ENCODE measurements around the gene CCDC85B.
A peak's percentile ranks its signal among the peaks of the same experiment; 100 is the strongest.
"Not testable (repeated sequence)": the region's sequence is repeated elsewhere in the genome, so short reads cannot be mapped to it uniquely, and the experiment has no call there.

Gene CCDC85B

GRCh38 chr11:65885808-65886536, 4.5 kb upstream of the CCDC85B start:
- Histone ChIP-seq H3K4me1 (peaks cover 73% of the 10 kb centered on the region), H3K9ac (peak overlapping the region; percentile 13; the same call in 1 of the 2 replicates), H3K36me3 (peaks cover 55% of the 10 kb centered on the region), H3K27me3 (no peaks in the 10 kb centered on the region), H3K9me3 (no peaks in the 10 kb centered on the region), H3K4me3 (no peak overlapping the region), H4K20me1 (peaks cover 19% of the 10 kb centered on the region), H3K4me2 (peak overlapping the region; percentile 98), H3K27ac (no peak overlapping the region)
- TF ChIP-seq Cebpa-rat (IDR thresholded peaks at IDR 0.05) = no peak

DNA sequence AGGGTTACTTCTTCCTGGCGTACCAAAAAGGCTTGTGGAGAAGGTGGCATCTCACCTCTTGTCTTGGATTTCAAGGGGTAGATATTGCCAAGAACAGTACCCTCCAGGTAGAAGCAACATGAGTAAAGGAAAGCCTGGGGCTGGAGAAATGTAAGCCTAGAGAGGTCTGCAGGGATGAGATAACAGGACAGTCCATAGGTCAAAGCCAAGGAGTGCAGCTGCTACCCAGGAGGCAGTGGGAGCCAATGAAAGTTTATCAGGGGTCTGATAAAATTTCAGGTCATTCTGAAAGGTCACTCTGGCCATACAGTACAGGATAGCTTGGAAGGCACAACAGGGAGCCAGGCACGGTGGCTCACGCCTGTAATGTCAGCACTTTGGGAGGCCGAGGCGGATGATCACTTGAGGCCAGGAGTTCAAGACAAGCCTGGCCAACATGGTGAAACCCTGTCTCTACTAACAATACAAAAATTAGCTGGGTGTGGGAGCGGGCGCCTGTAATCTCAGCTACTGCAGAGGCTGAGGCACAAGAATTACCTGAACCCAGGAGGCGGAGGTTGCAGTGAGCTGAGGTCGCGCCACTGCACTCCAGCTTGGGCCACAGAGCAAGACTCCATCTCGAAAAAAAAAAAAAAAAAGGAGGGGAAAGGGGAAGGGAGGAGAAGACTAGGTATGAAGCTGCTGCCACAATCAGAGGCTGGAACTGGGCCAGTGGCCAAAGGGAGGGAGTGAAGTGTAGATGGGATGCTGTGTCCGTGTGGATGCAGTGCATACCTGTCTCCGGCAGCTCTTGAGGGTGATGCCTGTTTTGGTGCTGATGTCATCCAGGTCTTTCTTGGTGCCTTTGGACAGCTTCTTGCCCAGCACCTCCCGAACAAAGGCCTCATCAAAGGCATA, 3.4 kb upstream of the CCDC85B start:
- H3K27me3 ChIP-seq = no peaks in the 10 kb centered on the region
- peak overlapping the region; percentile 99 for H3K9ac ChIP-seq
- H3K9me3 ChIP-seq = no peaks in the 10 kb centered on the region
- H3K36me3 ChIP-seq = peaks cover 48% of the 10 kb centered on the region
- peak overlapping the region; percentile 98 for H3K4me2 ChIP-seq
- H3K4me3 ChIP-seq = peak overlapping the region; percentile 97
- H3K4me1 ChIP-seq = peaks cover 65% of the 10 kb centered on the region
- no peak for TF ChIP-seq Cebpa-rat (IDR thresholded peaks at IDR 0.05)
- H3K27ac ChIP-seq = peak overlapping the region; percentile 82; the same call in 1 of the 2 replicates
- peaks cover 30% of the 10 kb centered on the region for H4K20me1 ChIP-seq

GRCh38 chr11:65887723-65888162, 2.7 kb upstream of the CCDC85B start:
- TF ChIP-seq Cebpa-rat (IDR thresholded peaks at IDR 0.05) = no peak
- no peaks in the 10 kb centered on the region for H3K9me3 ChIP-seq
- peaks cover 65% of the 10 kb centered on the region for H3K4me1 ChIP-seq
- peaks cover 34% of the 10 kb centered on the region for H4K20me1 ChIP-seq
- H3K4me3 ChIP-seq = peak overlapping the region; percentile 97
- peak overlapping the region; percentile 99 for H3K9ac ChIP-seq
- no peaks in the 10 kb centered on the region for H3K27me3 ChIP-seq
- peaks cover 41% of the 10 kb centered on the region for H3K36me3 ChIP-seq
- peak overlapping the region; percentile 82 for H3K27ac ChIP-seq
- H3K4me2 ChIP-seq = peak overlapping the region; percentile 98

- H3K9ac ChIP-seq = peak within 1 kb of the TSS; percentile 99
- H3K4me3 ChIP-seq = peak within 1 kb of the TSS; percentile 97
- no peaks in the 10 kb centered on the region for H3K27me3 ChIP-seq
- peak within 1 kb of the TSS; percentile 82 for H3K27ac ChIP-seq
- peaks cover 69% of the 10 kb centered on the region for H3K4me1 ChIP-seq
- TF ChIP-seq Cebpa-rat (IDR thresholded peaks at IDR 0.05) = no peak
- H3K4me2 ChIP-seq = peak within 1 kb of the TSS; percentile 98
- peaks cover 37% of the 10 kb centered on the region for H4K20me1 ChIP-seq
- peaks cover 36% of the 10 kb centered on the region for H3K36me3 ChIP-seq
- H3K9me3 ChIP-seq = no peaks in the 10 kb centered on the region
Measured at GRCh38 chr11:65888163-65888814, 2.2 kb upstream of the CCDC85B start, which contains the start of gene FIBP. Gene FIBP, minus strand, starts transcription at chr11:65888471. Its CDS starts 53 bp downstream, at chr11:65888418.

GRCh38 chr11:65891219-65892136, 1.0 kb downstream of the CCDC85B start:
- H3K36me3 ChIP-seq = peaks cover 8% of the 10 kb centered on the region
- peak overlapping the region; percentile 98 for H3K27ac ChIP-seq
- peak overlapping the region; percentile 99 for H3K9ac ChIP-seq
- peaks cover 64% of the 10 kb centered on the region for H3K4me1 ChIP-seq
- H3K4me3 ChIP-seq = peak overlapping the region; percentile 97
- H3K4me2 ChIP-seq = peak overlapping the region; percentile 98
- peaks cover 3% of the 10 kb centered on the region; the same call in 1 of the 2 replicates for H3K27me3 ChIP-seq
- no peak for TF ChIP-seq Cebpa-rat (IDR thresholded peaks at IDR 0.05)
- H4K20me1 ChIP-seq = peaks cover 31% of the 10 kb centered on the region
- H3K9me3 ChIP-seq = no peaks in the 10 kb centered on the region

- H3K9me3 ChIP-seq, H3K36me3 ChIP-seq, H3K27me3 ChIP-seq: not testable (repeated sequence)
- H3K27ac ChIP-seq = peak overlapping the region; percentile 98
- peak overlapping the region; percentile 98 for H3K4me2 ChIP-seq
- H3K4me3 ChIP-seq = peak overlapping the region; percentile 97
- peak overlapping the region; percentile 99 for H3K9ac ChIP-seq
- H4K20me1 ChIP-seq = peaks cover 26% of the 10 kb centered on the region
- H3K4me1 ChIP-seq = peaks cover 57% of the 10 kb centered on the region
Measured at GRCh38 chr11:65892137-65892540, 1.7 kb downstream of the CCDC85B start.

GRCh38 chr11:65892661-65893317, 2.3 kb downstream of the CCDC85B start:
- no peaks in the 10 kb centered on the region for H3K9me3 ChIP-seq
- TF ChIP-seq Cebpa-rat (IDR thresholded peaks at IDR 0.05) = no peak
- peak overlapping the region; percentile 98 for H3K4me2 ChIP-seq
- H3K4me1 ChIP-seq = peaks cover 50% of the 10 kb centered on the region
- peak overlapping the region; percentile 99 for H3K9ac ChIP-seq
- no peaks in the 10 kb centered on the region for H3K36me3 ChIP-seq
- peaks cover 26% of the 10 kb centered on the region for H4K20me1 ChIP-seq
- peak overlapping the region; percentile 98 for H3K27ac ChIP-seq
- peak overlapping the region; percentile 97 for H3K4me3 ChIP-seq
- peaks cover 16% of the 10 kb centered on the region for H3K27me3 ChIP-seq

DNA sequence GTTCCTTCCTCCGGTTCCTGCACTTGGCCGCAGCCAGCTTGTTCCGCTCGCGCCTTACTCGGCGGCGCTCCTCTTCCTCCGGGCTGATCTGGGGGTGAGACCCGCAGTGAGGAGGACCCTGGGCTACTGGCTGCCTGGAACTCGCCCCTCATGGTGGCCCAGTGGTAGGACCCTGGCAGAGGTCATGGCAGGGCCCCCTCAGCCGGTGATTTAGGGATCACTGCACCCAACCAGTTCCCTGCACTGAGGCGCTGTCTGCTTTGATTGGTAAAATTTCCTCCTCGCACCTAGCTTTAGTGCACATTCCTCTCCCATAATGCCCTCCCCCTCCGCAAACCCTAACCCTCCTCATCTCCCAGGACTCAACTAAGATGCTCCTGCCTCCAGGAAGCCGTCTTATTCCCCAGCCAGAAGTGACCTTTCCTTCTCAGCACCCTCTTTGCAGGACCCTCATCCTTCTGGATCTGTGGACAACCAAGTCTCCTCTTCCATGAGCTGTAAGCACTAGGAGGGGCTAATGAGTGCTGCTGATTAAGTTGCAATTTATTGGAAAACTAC, 3.6 kb downstream of the CCDC85B start:
- Histone ChIP-seq H4K20me1 (peaks cover 26% of the 10 kb centered on the region), H3K27ac (peak overlapping the region; percentile 90), H3K36me3 (no peaks in the 10 kb centered on the region), H3K4me2 (peak overlapping the region; percentile 98), H3K27me3 (peaks cover 29% of the 10 kb centered on the region), H3K4me1 (peaks cover 55% of the 10 kb centered on the region), H3K4me3 (peak overlapping the region; percentile 97), H3K9me3 (no peaks in the 10 kb centered on the region), H3K9ac (peak overlapping the region; percentile 76)
- no peak for TF ChIP-seq Cebpa-rat (IDR thresholded peaks at IDR 0.05)

Data from BLaER1 (cell line).